SK-N-SH treated with all-trans-retinoic acid at 6 μM for 48 hours (cell line): ENCODE results near the gene TTYH2.

ENCODE experiments used
- ARNTL ChIP-seq: fragments of 450-650 bp; formaldehyde crosslinking; IDR thresholded peaks from 2 replicates; pipeline ENCODE4 v1.5.0; 2020; ENCODE audit warnings: low read depth, mild to moderate bottlenecking, moderate library complexity, borderline replicate concordance
- ESRRG ChIP-seq: fragments of 250-450 bp; sonication (Bioruptor Pico); IDR thresholded peaks from 2 replicates; pipeline ENCODE4 v1.6.1; 2021; ENCODE audit warnings: mild to moderate bottlenecking
- GLIS3 ChIP-seq: fragments of 250-450 bp; sonication (Bioruptor Pico); IDR thresholded peaks from 2 replicates; pipeline ENCODE4 v1.5.0; 2020; ENCODE audit warnings: mild to moderate bottlenecking, moderate library complexity
- PATZ1 ChIP-seq: fragments of 250-450 bp; sonication (Bioruptor Pico); IDR thresholded peaks from 2 replicates; pipeline ENCODE4 v1.8.0; 2020; ENCODE audit warnings: mild to moderate bottlenecking, moderate library complexity, borderline replicate concordance
- PPARA ChIP-seq: fragments of 250-450 bp; sonication (Bioruptor Pico); IDR thresholded peaks from 2 replicates; pipeline ENCODE4 v1.5.0; 2020; ENCODE audit warnings: mild to moderate bottlenecking, borderline replicate concordance
- TCF4 ChIP-seq: fragments of 250-450 bp; sonication (Bioruptor Pico); IDR thresholded peaks from 2 replicates; pipeline ENCODE4 v1.8.0; 2021; ENCODE audit warnings: mild to moderate bottlenecking, moderate library complexity, borderline replicate concordance
- TOX ChIP-seq: fragments of 250-450 bp; sonication (Bioruptor Pico); IDR thresholded peaks from 2 replicates; pipeline ENCODE4 v1.8.0; 2021; ENCODE audit warnings: mild to moderate bottlenecking, moderate library complexity, borderline replicate concordance
- TSHZ2 ChIP-seq: fragments of 250-450 bp; sonication (Bioruptor Pico); IDR thresholded peaks from 2 replicates; pipeline ENCODE4 v1.5.0; 2020; ENCODE audit warnings: mild to moderate bottlenecking, moderate library complexity
- ZC3H10 ChIP-seq: fragments of 250-450 bp; sonication (Bioruptor Pico); IDR thresholded peaks from 2 replicates; pipeline ENCODE4 v1.5.1; 2021; ENCODE audit warnings: mild to moderate bottlenecking, moderate library complexity
- ZFP3 ChIP-seq: fragments of 250-450 bp; sonication (Bioruptor Pico); IDR thresholded peaks from 2 replicates; pipeline ENCODE4 v1.5.0; 2020; ENCODE audit warnings: mild to moderate bottlenecking, moderate library complexity
- ZFP30 ChIP-seq: fragments of 450-650 bp; formaldehyde crosslinking; IDR thresholded peaks from 2 replicates; pipeline ENCODE4 v1.5.0; 2022; ENCODE audit warnings: mild to moderate bottlenecking, moderate library complexity
- ZNF70 ChIP-seq: fragments of 450-650 bp; formaldehyde crosslinking; IDR thresholded peaks from 2 replicates; pipeline ENCODE4 v1.5.0; 2020; ENCODE audit warnings: mild to moderate bottlenecking, moderate library complexity
- TF ChIP-seq, protein P1 (sequence below): fragments of 250-450 bp; sonication (Bioruptor Pico); IDR thresholded peaks from 2 replicates; pipeline ENCODE4 v1.5.1; 2020; ENCODE audit warnings: low read depth, mild to moderate bottlenecking, moderate library complexity
- TF ChIP-seq, protein P2 (sequence below): fragments of 250-450 bp; sonication (Bioruptor Pico); IDR thresholded peaks from 2 replicates; pipeline ENCODE4 v1.8.0; 2021; ENCODE audit warnings: low read depth, mild to moderate bottlenecking, moderate library complexity, borderline replicate concordance

DNA sequence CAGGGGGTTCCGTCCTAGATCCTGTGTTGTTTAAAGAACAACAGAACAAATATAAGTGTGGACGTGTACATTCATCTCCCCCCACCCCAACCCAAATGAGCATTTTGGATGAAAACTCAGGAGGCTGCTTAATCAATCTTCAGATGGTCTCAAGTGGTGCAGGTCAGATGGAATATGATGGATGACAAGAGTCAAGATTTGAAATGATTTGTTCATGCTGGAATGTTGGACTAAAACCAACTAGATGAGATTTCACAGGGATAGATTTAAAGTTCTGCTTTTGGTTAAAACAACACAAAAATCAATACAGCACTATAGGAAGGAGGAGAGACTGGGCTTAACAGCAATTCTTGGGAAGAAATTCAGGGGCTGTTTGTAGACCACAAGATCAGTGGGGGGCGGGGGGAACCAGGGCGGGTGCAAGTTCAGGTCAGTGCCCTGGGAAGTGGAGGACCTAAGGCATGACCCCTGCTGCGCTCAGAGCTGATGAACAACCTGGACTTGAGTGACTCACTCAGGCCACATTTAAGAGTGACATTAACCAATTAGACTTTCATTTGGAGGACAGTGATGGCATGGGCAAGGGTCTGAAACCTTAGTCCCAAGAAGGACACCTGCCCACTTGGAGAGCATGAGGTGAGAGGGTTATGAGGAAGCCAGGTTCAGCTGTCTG lies 15.1 kb downstream of the TTYH2 start:
- TF ChIP-seq ZNF70 (no peak), ZFP3 (CRISPR knock-in tag) (no peak), ARNTL (CRISPR knock-in tag) (no peak), PATZ1 (CRISPR knock-in tag) (no peak), PPARA (no peak), TCF4 (no peak), ZC3H10 (no peak), TSHZ2 (CRISPR knock-in tag) (no peak), ZFP30 (CRISPR knock-in tag) (no peak), ESRRG (CRISPR knock-in tag) (no peak), TOX (no peak), GLIS3 (CRISPR knock-in tag) (no peak)
- TF ChIP-seq, protein P1, sequence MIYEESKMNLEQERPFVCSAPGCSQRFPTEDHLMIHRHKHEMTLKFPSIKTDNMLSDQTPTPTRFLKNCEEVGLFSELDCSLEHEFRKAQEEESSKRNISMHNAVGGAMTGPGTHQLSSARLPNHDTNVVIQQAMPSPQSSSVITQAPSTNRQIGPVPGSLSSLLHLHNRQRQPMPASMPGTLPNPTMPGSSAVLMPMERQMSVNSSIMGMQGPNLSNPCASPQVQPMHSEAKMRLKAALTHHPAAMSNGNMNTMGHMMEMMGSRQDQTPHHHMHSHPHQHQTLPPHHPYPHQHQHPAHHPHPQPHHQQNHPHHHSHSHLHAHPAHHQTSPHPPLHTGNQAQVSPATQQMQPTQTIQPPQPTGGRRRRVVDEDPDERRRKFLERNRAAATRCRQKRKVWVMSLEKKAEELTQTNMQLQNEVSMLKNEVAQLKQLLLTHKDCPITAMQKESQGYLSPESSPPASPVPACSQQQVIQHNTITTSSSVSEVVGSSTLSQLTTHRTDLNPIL (CRISPR knock-in tag), result no peak
- TF ChIP-seq, protein P2, sequence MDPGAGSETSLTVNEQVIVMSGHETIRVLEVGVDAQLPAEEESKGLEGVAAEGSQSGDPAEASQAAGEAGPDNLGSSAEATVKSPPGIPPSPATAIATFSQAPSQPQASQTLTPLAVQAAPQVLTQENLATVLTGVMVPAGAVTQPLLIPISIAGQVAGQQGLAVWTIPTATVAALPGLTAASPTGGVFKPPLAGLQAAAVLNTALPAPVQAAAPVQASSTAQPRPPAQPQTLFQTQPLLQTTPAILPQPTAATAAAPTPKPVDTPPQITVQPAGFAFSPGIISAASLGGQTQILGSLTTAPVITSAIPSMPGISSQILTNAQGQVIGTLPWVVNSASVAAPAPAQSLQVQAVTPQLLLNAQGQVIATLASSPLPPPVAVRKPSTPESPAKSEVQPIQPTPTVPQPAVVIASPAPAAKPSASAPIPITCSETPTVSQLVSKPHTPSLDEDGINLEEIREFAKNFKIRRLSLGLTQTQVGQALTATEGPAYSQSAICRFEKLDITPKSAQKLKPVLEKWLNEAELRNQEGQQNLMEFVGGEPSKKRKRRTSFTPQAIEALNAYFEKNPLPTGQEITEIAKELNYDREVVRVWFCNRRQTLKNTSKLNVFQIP, result no peak
